Stimulated activated CD4-positive, alpha-beta T cell treated with anti-CD3 and anti-CD28 coated beads, TNF-alpha, amount 100 ng/mL, for 24 hours (primary cell): ENCODE measurements around the gene RGMB.
A peak's percentile ranks its signal among the peaks of the same experiment; 100 is the strongest.

Source experiments
- DNase-seq, 3 experiments: peaks; one replicate each; pipeline ENCODE4 v3.0.0-alpha.2; 2020; ENCODE audit warnings: low read depth in 3 of 3

The RGMB gene

GRCh38 chr5:98785244-98785643 is 11.8 kb downstream of the RGMB start:
- no peak for DNase-seq

- DNase-seq, result no peak
Observed at GRCh38 chr5:98786191-98786853, 12.9 kb downstream of the RGMB start.

GRCh38 chr5:98787131-98787719 is 13.8 kb downstream of the RGMB start:
- no peak for DNase-seq

GRCh38 chr5:98789029-98789428 is 15.6 kb downstream of the RGMB start:
- DNase-seq, result no peak

- no peak for DNase-seq
Observed at GRCh38 chr5:98791001-98791519, 17.6 kb downstream of the RGMB start.

GRCh38 chr5:98791898-98792580 is 18.6 kb downstream of the RGMB start:
- no peak for DNase-seq

- DNase-seq, result no peak
Observed at GRCh38 chr5:98793223-98793622, 19.8 kb downstream of the RGMB start.

GRCh38 chr5:98794001-98794400 is 20.5 kb downstream of the RGMB start:
- no peak for DNase-seq

- no peak for DNase-seq
Observed at GRCh38 chr5:98794414-98795080, 21.1 kb downstream of the RGMB start.

GRCh38 chr5:98795243-98795642 is 21.8 kb downstream of the RGMB start:
- no peak for DNase-seq

- peak; percentile 8 to 37 (median 15) for DNase-seq
Observed at GRCh38 chr5:98796197-98796972, 22.9 kb downstream of the RGMB start.

- no peak for DNase-seq
Observed at GRCh38 chr5:98798371-98798770, 24.9 kb downstream of the RGMB start.

- DNase-seq, result no peak
Observed at GRCh38 chr5:98798847-98799246, 25.4 kb downstream of the RGMB start.

- DNase-seq, result no peak
Observed at GRCh38 chr5:98804066-98804465, 30.6 kb downstream of the RGMB start.

GRCh38 chr5:98805070-98805469 is 31.6 kb downstream of the RGMB start:
- DNase-seq, result no peak

- DNase-seq, result no peak
Observed at GRCh38 chr5:98807806-98808205, 34.3 kb downstream of the RGMB start.

GRCh38 chr5:98810206-98810605 is 36.7 kb downstream of the RGMB start:
- DNase-seq, result no peak

- DNase-seq, result no peak
Observed at GRCh38 chr5:98813755-98814154, 40.3 kb downstream of the RGMB start.

- no peak for DNase-seq
Observed at GRCh38 chr5:98816582-98817222, 43.2 kb downstream of the RGMB start.

- no peak for DNase-seq
Observed at GRCh38 chr5:98825582-98826375, 52.3 kb downstream of the RGMB start.
